Left ventricle myocardium inferior (tissue), 1 donor: Measurements from ENCODE around the gene SMAP2. TPM values are rescaled to one million over a fixed set of nuclear protein-coding genes. Genes with fewer than 3 reads are reported as not detected.

Experiments
- DNase-seq: peaks from one replicate; pipeline ENCODE4 v3.0.0-alpha.2; 2020
- H3K27ac ChIP-seq: fragments of 200-600 bp; replicated peaks from 2 replicates; pipeline ENCODE4 v1.8.0; 2021
- H3K27me3 ChIP-seq: fragments of 200-600 bp; 2 replicates; pipeline ENCODE4 v1.8.0; 2021; ENCODE audit warnings: low read depth
- H3K36me3 ChIP-seq: fragments of 200-600 bp; 2 replicates; pipeline ENCODE4 v1.8.0; 2021
- H3K4me1 ChIP-seq: fragments of 200-600 bp; 2 replicates; pipeline ENCODE4 v1.8.0; 2021
- H3K4me3 ChIP-seq: fragments of 200-600 bp; 2 replicates; pipeline ENCODE4 v1.8.0; 2021; ENCODE audit warnings: mild to moderate bottlenecking, moderate library complexity
- H3K9me3 ChIP-seq: fragments of 200-600 bp; replicated peaks from 2 replicates; pipeline ENCODE4 v1.8.0; 2021
- intact Hi-C: fragments of 100-400 bp; cut with micrococcal nuclease; formaldehyde crosslinking; loops from one replicate; pipeline ENCODE4 v1.11.0; 2022
- total RNA-seq: library from RNA; stranded (reverse); fragmentation: NEBNext Ultra II Directional; extraction: Animal tissue kit (Norgen Biotek cat#: 25700); gene quantifications from one replicate; pipeline ENCODE4 v1.2.1, GENCODE V29; 2021
- TF ChIP-seq, protein P1 (sequence below): fragments of 200-600 bp; IDR thresholded peaks from 2 replicates; pipeline ENCODE4 v1.8.0; 2021; ENCODE audit warnings: antibody characterized with exemption, mild to moderate bottlenecking, borderline replicate concordance
- donor health status: DM: no; HTN: yes; CAD: no; lungs with severe emphysema.

The SMAP2 gene
- total RNA-seq, 1 donor from 2014 or later, result 15.0 TPM

DNA sequence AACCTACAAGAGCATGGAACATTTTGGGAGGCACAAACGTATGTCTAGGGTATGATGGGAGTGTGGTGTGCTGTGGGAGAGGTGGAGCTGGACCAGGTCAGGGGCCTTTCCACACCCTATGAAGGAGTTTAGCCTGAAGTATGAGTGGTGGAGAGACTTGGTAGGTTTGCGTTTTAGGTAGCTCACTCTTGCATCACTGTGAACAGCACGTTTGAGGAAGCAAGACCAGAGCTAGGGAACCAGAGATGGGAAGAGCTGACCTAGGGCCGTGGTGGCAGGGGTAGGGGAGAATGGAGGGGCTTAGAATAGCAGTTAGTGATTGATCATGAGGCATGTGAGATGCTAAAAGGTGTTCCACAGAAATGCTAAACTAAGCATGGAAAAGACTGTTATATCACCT lies 51.7 kb downstream of the SMAP2 start:
- Histone ChIP-seq H3K4me1 (peaks cover 32% of the 10 kb centered on the region), H3K27ac (no peak overlapping the region), H3K27me3 (no peaks in the 10 kb centered on the region), H3K36me3 (peaks cover 3% of the 10 kb centered on the region), H3K9me3 (no peaks in the 10 kb centered on the region), H3K4me3 (no peak overlapping the region)
- TF ChIP-seq, protein P1, sequence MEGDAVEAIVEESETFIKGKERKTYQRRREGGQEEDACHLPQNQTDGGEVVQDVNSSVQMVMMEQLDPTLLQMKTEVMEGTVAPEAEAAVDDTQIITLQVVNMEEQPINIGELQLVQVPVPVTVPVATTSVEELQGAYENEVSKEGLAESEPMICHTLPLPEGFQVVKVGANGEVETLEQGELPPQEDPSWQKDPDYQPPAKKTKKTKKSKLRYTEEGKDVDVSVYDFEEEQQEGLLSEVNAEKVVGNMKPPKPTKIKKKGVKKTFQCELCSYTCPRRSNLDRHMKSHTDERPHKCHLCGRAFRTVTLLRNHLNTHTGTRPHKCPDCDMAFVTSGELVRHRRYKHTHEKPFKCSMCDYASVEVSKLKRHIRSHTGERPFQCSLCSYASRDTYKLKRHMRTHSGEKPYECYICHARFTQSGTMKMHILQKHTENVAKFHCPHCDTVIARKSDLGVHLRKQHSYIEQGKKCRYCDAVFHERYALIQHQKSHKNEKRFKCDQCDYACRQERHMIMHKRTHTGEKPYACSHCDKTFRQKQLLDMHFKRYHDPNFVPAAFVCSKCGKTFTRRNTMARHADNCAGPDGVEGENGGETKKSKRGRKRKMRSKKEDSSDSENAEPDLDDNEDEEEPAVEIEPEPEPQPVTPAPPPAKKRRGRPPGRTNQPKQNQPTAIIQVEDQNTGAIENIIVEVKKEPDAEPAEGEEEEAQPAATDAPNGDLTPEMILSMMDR, result no peak
- DNase-seq, result no peak
- intact Hi-C loops, result no loop called here

DNA sequence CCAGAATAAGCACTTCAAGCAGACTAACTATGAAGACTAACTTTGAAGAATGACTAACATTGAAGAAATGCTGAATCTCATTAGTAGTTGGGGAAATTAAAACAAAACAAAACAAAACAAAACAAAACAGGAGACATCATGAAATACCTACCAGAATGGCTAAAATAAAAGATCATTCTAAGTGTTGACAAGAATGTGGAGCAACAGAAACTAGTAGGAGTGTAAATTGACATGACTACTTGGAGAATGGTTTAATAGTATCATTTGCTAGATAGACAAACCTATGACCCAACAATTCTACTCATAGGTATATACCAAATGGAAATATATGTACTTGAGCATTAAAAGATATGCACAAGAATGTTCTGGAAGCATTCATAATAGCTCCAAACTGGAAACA lies 57.9 kb downstream of the SMAP2 start:
- H3K4me1 ChIP-seq, result no peaks in the 10 kb centered on the region
- no peaks in the 10 kb centered on the region for H3K27me3 ChIP-seq
- H3K27ac ChIP-seq, result no peak overlapping the region
- no peaks in the 10 kb centered on the region for H3K9me3 ChIP-seq
- H3K36me3 ChIP-seq, result no peaks in the 10 kb centered on the region
- TF ChIP-seq, protein P1, result no peak
- DNase-seq, result no peak
- H3K4me3 ChIP-seq, result no peak overlapping the region
- intact Hi-C loops, result no loop called here

DNA sequence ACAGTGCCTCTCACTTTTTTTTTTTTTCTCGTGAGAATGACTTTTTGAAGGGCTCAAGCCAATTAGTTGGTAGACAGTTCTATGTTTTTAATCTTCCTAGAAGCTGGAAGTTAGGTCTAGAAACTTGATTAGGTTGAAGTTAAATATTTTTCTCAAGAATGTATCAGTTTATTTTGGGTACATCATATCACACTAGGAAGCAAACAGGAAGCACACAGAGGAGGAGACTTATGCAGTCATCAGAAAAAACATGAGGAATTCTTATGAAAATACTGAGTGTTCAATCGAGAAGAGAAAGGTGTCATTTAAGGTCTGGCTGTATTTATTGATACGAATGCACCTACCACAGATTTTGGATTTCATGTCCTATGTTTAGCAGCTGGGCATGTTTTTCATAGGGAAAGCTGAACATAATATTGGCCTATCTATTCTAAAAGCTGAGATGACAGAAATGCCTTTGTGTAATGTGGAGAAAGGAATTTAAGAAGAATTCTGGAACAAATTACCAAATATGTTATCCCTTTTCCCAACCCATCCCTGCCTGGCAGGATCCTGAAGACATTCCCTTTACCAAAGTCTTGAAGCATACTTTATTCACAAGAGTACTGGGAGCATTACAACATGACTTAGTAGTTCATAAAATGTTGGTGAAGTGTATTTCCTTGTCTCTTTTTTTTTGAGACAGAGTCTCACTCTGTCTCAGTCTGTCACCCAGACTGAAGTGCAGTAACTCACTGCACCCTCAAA lies 59.3 kb downstream of the SMAP2 start:
- Histone ChIP-seq H3K4me3 (no peak overlapping the region), H3K9me3 (no peaks in the 10 kb centered on the region), H3K36me3 (no peaks in the 10 kb centered on the region), H3K27ac (no peak overlapping the region), H3K4me1 (no peaks in the 10 kb centered on the region), H3K27me3 (no peaks in the 10 kb centered on the region)
- no peak for DNase-seq
- TF ChIP-seq, protein P1, result no peak
- intact Hi-C loops, result no loop called here

DNA sequence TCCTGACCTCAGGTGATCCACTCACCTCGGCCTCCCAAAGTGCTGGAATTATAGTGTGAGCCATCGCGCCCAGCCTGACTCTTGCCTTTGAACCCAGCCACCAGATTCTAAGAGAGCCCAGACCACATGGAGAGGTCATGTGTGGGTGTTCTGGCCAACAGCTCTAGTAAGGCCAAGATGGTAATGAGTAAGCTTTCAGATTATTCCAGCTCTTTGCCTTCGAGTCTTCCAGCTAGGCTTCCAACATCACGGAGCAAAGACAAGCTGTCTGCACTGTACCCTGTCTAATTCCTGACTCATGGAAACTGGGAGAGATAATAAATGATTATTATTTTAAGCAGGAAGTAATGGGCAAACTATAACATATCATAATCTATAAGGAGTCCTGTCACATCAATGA lies 61.9 kb downstream of the SMAP2 start:
- no peak for DNase-seq
- Histone ChIP-seq H3K27ac (no peak overlapping the region), H3K9me3 (no peaks in the 10 kb centered on the region), H3K4me3 (no peak overlapping the region), H3K27me3 (no peaks in the 10 kb centered on the region), H3K36me3 (no peaks in the 10 kb centered on the region), H3K4me1 (no peaks in the 10 kb centered on the region)
- TF ChIP-seq, protein P1, result no peak
- intact Hi-C loops, result no loop called here

DNA sequence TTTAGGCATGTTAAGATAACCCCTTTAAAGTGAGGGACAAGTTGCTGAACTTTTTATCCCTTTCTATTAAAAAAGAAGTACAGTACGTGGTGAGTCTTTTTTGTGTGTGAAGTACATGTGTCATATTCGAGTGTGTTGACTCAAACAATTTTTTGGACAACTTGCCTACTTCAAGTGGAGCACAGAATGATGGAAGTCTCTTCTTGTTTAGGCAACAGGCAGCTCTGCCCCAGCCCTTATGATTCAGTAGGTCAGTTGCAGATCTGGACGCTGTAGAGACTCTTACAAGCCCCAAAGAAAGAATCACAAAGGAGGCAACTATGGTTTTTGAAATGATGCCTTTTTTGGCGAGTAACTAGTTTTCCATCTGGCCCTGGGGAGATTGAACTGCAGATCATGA lies 62.3 kb downstream of the SMAP2 start:
- intact Hi-C loops, result no loop called here
- no peak for DNase-seq

More for the DNA sequence above, 62.3 kb downstream of the SMAP2 start:
- Histone ChIP-seq H3K27me3 (no peaks in the 10 kb centered on the region), H3K4me3 (no peak overlapping the region), H3K9me3 (no peaks in the 10 kb centered on the region), H3K27ac (no peak overlapping the region), H3K4me1 (no peaks in the 10 kb centered on the region), H3K36me3 (no peaks in the 10 kb centered on the region)
- TF ChIP-seq, protein P1, result no peak
